GM18507 (cell line): ENCODE data around the gene ADAM21.
"Not testable (repeated sequence)": the region's sequence is repeated elsewhere in the genome, so short reads cannot be mapped to it uniquely, and the experiment has no call there.

Source experiments
- DNase-seq: peaks from one replicate; pipeline ENCODE4 v3.0.0; 2011; ENCODE audit warnings: low read depth; ENCODE audit not compliant: insufficient read length; ENCODE audit errors: extremely low spot score
- FAIRE-seq: peaks from 2 replicates; lab custom pipeline; 2011; peaks lifted over from hg19 to GRCh38; lab: Jason Lieb, UNC

ADAM21 gene

DNA sequence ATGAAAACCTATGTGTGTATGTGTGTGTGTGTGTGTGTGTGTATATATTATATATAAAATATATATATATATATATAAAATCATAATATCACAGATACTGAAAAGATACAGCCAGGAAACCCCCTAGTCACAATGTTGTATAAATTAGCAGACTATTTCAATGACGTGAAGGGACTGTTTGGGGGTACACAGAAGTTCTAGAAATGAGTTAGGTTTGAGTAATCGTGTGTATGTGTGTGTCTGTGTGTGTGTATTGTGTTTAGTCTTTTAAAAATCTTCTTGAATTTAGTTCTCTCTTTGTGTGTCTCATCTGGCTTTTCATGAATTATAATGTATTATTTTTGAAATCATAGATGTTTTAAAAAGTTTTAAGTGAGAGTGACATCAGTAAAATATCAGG, 21.9 kb downstream of the ADAM21 start:
- FAIRE-seq: no peak
- DNase-seq: no peak

- not testable (repeated sequence) for FAIRE-seq
Observed at GRCh38 chr14:70475459-70475858, 23.5 kb downstream of the ADAM21 start.

GRCh38 chr14:70477356-70478105, 25.6 kb downstream of the ADAM21 start:
- not testable (repeated sequence) for DNase-seq, FAIRE-seq

More at GRCh38 chr14:70475459-70475858, 23.5 kb downstream of the ADAM21 start:
- DNase-seq: not testable (repeated sequence)

DNA sequence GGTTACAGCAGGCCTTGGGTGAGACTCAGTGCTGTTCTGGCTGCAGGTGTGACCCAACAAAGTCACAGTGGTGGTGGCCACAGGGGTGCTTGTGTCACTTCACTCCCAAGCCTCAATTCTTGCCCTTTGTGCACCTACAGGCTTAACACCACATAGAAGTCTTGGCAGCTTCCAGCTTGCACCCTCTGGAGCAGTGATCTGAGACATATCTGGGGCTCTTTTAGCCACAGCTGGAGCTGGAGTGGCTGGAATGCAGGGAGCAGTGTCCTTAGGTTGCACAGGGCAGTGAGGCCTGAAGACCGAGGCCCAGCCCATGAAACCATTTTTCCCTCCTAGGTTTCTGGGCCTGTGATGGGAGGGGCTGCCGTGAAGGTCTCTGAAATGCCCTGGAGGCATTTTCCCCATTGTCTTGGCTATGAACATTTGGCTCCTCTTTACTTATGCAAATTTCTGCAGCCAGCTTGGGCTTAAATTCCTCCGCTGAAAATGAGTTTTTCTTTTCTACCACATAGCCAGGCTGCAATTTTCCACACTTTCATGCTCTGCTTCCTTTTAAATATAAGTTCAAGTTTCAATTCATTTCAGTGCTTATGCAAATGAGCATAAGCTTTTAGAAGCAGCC, 37.7 kb downstream of the ADAM21 start:
- no peak for FAIRE-seq

DNA sequence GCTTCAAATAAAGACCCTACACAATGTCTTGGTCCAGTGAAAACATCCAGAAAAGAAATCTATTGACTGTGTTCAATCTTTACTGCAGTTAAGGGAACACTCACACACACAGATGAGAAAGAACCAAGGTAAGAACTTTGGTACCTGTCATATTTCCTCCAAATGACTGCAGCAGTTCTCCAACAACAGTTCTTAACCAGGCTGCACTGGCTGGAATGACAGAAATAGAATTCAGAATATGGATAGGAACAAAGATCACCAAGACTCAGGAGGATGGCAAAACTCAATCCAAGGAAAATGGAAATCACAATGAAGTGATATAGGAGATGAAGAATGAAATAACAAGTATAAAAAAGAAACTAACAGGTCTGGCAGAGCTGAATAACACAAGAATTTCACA, 46.2 kb downstream of the ADAM21 start:
- DNase-seq (no peak), FAIRE-seq (no peak)

More for the DNA sequence above, 37.7 kb downstream of the ADAM21 start:
- DNase-seq: no peak
